HCT116 (cell line): Measurements from ENCODE around the gene DLG2. TPM values are rescaled to one million over a fixed set of nuclear protein-coding genes. Genes with fewer than 3 reads are reported as not detected.

Experiments used
- ATAC-seq: fragments of 200-7000 bp; cut with Tn5 transposase; 2 replicates; pipeline ENCODE4 v1.9.1; 2020; ENCODE audit warnings: mild to moderate bottlenecking, moderate library complexity
- BruUV-seq: library from RNA; stranded (reverse); fragments of 400-500 nt; replicated peaks from 2 replicates; lab custom pipeline; 2021; lab: Mats Ljungman, UMichigan
- CTCF ChIA-PET: fragments of 300-600 bp; sonication (Branson Sonifier 250); formaldehyde crosslinking; loops from one replicate; lab custom pipeline; 2021; ENCODE audit warnings: antibody characterized with exemption; lab: Charles Lee
- POLR2A ChIA-PET: fragments of 300-600, 350-600 bp; sonication (Branson Sonifier 250); formaldehyde crosslinking; loops from one replicate; lab custom pipeline; 2021; ENCODE audit warnings: antibody characterized with exemption; lab: Charles Lee
- RAD21 ChIA-PET, 2 experiments: fragments of 300-600 bp; sonication (Branson Sonifier 250); formaldehyde crosslinking; loops; one replicate each; lab custom pipeline; 2023; ENCODE audit warnings: low total read pairs in 2 of 2; ENCODE audit not compliant: uncharacterized antibody in 2 of 2, unreplicated experiment in 2 of 2, low non-redundant PET in 1 of 2; lab: Charles Lee
- DNase-seq: peaks from one replicate; pipeline ENCODE4 v3.0.0-alpha.2; 2010; ENCODE audit warnings: low read depth, low spot score
- H2AFZ ChIP-seq: fragments of 200-600 bp; shearing (Covaris generic), sonication (generic); 2 replicates; pipeline ENCODE4 v1.6.1; 2017; ENCODE audit warnings: low read depth, mixed run types, mixed read lengths, antibody characterized with exemption, low read length; ENCODE audit not compliant: poor library complexity, severe bottlenecking
- H3K27ac ChIP-seq: 2 replicates; pipeline ENCODE4 v1.5.1; 2012; ENCODE audit warnings: low read depth, low read length
- H3K27me3 ChIP-seq: fragments of 200-600 bp; sonication (generic); 2 replicates; pipeline ENCODE4 v1.6.1; 2016; ENCODE audit warnings: mixed run types, low read length, mixed read lengths; ENCODE audit not compliant: insufficient read depth
- H3K36me3 ChIP-seq, 2 experiments: fragments of 200-500 bp in 1 of 2; fragments of 200-600 bp in 1 of 2; sonication (Bioruptor generic) in 1 of 2; sonication (generic) in 1 of 2; 2 replicates each; pipeline versions ENCODE4 v1.5.1 to v1.6.1; 2014 to 2016; ENCODE audit warnings: low read length in 2 of 2, inconsistent platforms in 1 of 2, mixed read lengths in 1 of 2, mixed run types in 1 of 2; ENCODE audit not compliant: insufficient read depth in 2 of 2, control insufficient read depth in 1 of 2
- H3K4me1 ChIP-seq, 2 experiments: fragments of 200-600 bp in 1 of 2; sonication (generic) in 1 of 2; 2 replicates each; pipeline versions ENCODE4 v1.5.1 to v1.6.1; 2012 to 2017; ENCODE audit warnings: low read length in 2 of 2, inconsistent platforms in 1 of 2, mild to moderate bottlenecking in 1 of 2, mixed read lengths in 1 of 2, mixed run types in 1 of 2, moderate library complexity in 1 of 2; ENCODE audit not compliant: insufficient read depth in 2 of 2, control insufficient read depth in 1 of 2
- H3K4me2 ChIP-seq: fragments of 200-600 bp; sonication (generic); 2 replicates; pipeline ENCODE4 v1.6.1; 2017; ENCODE audit warnings: mixed run types, low read length, mixed read lengths
- H3K4me3 ChIP-seq, 2 experiments: fragments of 200-600 bp in 1 of 2; sonication (generic) in 1 of 2; replicated peaks in 1 of 2; 2 replicates each; pipeline ENCODE4 v1.5.1; 2011 to 2016; ENCODE audit warnings: low read length in 2 of 2, control low read depth in 1 of 2, low read depth in 1 of 2, mild to moderate bottlenecking in 1 of 2, mixed read lengths in 1 of 2, mixed run types in 1 of 2
- H3K79me2 ChIP-seq: fragments of 200-600 bp; sonication (generic); 2 replicates; pipeline ENCODE4 v1.6.1; 2017; ENCODE audit warnings: mild to moderate bottlenecking, mixed run types, low read length, moderate library complexity, mixed read lengths; ENCODE audit not compliant: insufficient read depth
- H3K9ac ChIP-seq: fragments of 200-600 bp; sonication (generic); 2 replicates; pipeline ENCODE4 v1.6.1; 2016; ENCODE audit warnings: low read length, mixed read lengths
- H3K9me2 ChIP-seq: fragments of 200-600 bp; sonication (generic), shearing (Covaris generic); 2 replicates; pipeline ENCODE4 v1.6.1; 2017; ENCODE audit warnings: mixed run types, mild to moderate bottlenecking, moderate library complexity; ENCODE audit not compliant: insufficient read depth
- H3K9me3 ChIP-seq, 2 experiments: fragments of 200-500 bp in 1 of 2; fragments of 200-600 bp in 1 of 2; sonication (Bioruptor generic) in 1 of 2; sonication (generic) in 1 of 2; 2 replicates each; pipeline ENCODE4 v1.6.1; 2014 to 2017; ENCODE audit warnings: low read length in 2 of 2, mixed read lengths in 2 of 2, inconsistent platforms in 1 of 2, low read depth in 1 of 2, mild to moderate bottlenecking in 1 of 2, mixed run types in 1 of 2, moderate library complexity in 1 of 2; ENCODE audit not compliant: control insufficient read depth in 1 of 2, insufficient read depth in 1 of 2
- H4K20me1 ChIP-seq: fragments of 200-600 bp; sonication (generic), shearing (Covaris generic); 2 replicates; pipeline ENCODE4 v1.6.1; 2017; ENCODE audit warnings: mixed run types, mild to moderate bottlenecking, moderate library complexity; ENCODE audit not compliant: insufficient read depth
- ATF3 ChIP-seq: IDR thresholded peaks from 2 replicates; pipeline ENCODE4 v1.6.1; 2012
- CBX3 ChIP-seq: IDR thresholded peaks from 2 replicates; pipeline ENCODE4 v1.6.1; 2012; ENCODE audit warnings: low read depth
- CEBPB ChIP-seq: IDR thresholded peaks from 2 replicates; pipeline ENCODE4 v1.6.1; 2012; ENCODE audit warnings: low read depth
- EGR1 ChIP-seq: IDR thresholded peaks from 2 replicates; pipeline ENCODE4 v1.6.1; 2012; ENCODE audit warnings: low read depth
- EZH2phosphoT487 ChIP-seq: fragments of 200-600 bp; IDR thresholded peaks from 2 replicates; pipeline ENCODE4 v1.6.1; 2018; ENCODE audit warnings: antibody characterized with exemption, borderline replicate concordance
- FOSL1 ChIP-seq: IDR thresholded peaks from 2 replicates; pipeline ENCODE4 v1.6.1; 2012; ENCODE audit warnings: low read depth
- MAX ChIP-seq: IDR thresholded peaks from 2 replicates; pipeline ENCODE4 v1.6.1; 2012
- POLR2A ChIP-seq: IDR thresholded peaks from 2 replicates; pipeline ENCODE4 v1.7.0; 2011; ENCODE audit warnings: borderline replicate concordance; ENCODE audit not compliant: insufficient read depth, insufficient read length; ENCODE audit errors: extremely low read depth
- POLR2AphosphoS5 ChIP-seq: IDR thresholded peaks from 2 replicates; pipeline ENCODE4 v1.6.1; 2011; ENCODE audit warnings: mild to moderate bottlenecking, low read depth, low read length, moderate library complexity
- REST ChIP-seq: IDR thresholded peaks from 2 replicates; pipeline ENCODE4 v1.6.1; 2012; ENCODE audit warnings: low read depth
- SP1 ChIP-seq: IDR thresholded peaks from 2 replicates; pipeline ENCODE4 v1.6.1; 2012; ENCODE audit warnings: low read depth
- SRF ChIP-seq: IDR thresholded peaks from 2 replicates; pipeline ENCODE4 v1.6.1; 2012; ENCODE audit warnings: low read depth
- TCF7L2 ChIP-seq: IDR thresholded peaks from 2 replicates; pipeline ENCODE4 v1.7.0; 2011; ENCODE audit warnings: borderline replicate concordance, inconsistent platforms; ENCODE audit not compliant: insufficient read depth, insufficient read length; ENCODE audit errors: extremely low read depth
- YY1 ChIP-seq: IDR thresholded peaks from 2 replicates; pipeline ENCODE4 v1.6.1; 2011; ENCODE audit warnings: low read length, low read depth, moderate library complexity, mild to moderate bottlenecking; ENCODE audit not compliant: insufficient replicate concordance; ENCODE audit errors: extremely low read depth
- ZFX ChIP-seq: fragments of 450-650 bp; IDR thresholded peaks from 2 replicates; pipeline ENCODE4 v1.6.1; 2017
- intact Hi-C: fragments of 100-400 bp; cut with micrococcal nuclease; formaldehyde crosslinking; loops from 2 replicates; pipeline ENCODE4 v1.10.0; 2022
- total RNA-seq: library from RNA; stranded (reverse); gene quantifications from one replicate; pipeline ENCODE4 v1.2.1, GENCODE V29; 2021; ENCODE audit not compliant: unreplicated experiment

Gene DLG2
- total RNA-seq, 1 experiment from 2014 or later = 2.4 TPM

GRCh38 chr11:83528877-83529276 is 2098.3 kb downstream of the DLG2 start:
- no TSS peak for BruUV-seq
- Histone ChIP-seq H2AFZ (no peak overlapping the region), H3K27me3 (peaks cover 35% of the 10 kb centered on the region), H3K9me2 (no peaks in the 10 kb centered on the region), H3K79me2 (no peaks in the 10 kb centered on the region), H3K27ac (no peak overlapping the region), H3K9me3 (no peaks in the 10 kb centered on the region), H3K4me2 (no peak overlapping the region), H3K36me3 (no peaks in the 10 kb centered on the region), H3K4me3 (no peak overlapping the region), H4K20me1 (no peaks in the 10 kb centered on the region), H3K9ac (no peak overlapping the region), H3K4me1 (no peaks in the 10 kb centered on the region)
- no peak for DNase-seq
- ChIA-PET RAD21 (no interaction called here), CTCF (no interaction called here), POLR2A (no interaction called here)
- no peak for TF ChIP-seq POLR2A
- TF ChIP-seq YY1 = no peak
- no peak for TF ChIP-seq SP1
- no peak for TF ChIP-seq ZFX
- TF ChIP-seq EZH2phosphoT487 = no peak
- no peak for TF ChIP-seq REST
- no peak for TF ChIP-seq POLR2AphosphoS5
- TF ChIP-seq MAX = no peak
- no peak for TF ChIP-seq CBX3
- no peak for TF ChIP-seq ATF3
- TF ChIP-seq CEBPB = no peak
- no peak for TF ChIP-seq FOSL1
- TF ChIP-seq TCF7L2 = no peak
- no peak for TF ChIP-seq EGR1
- TF ChIP-seq SRF = no peak
- intact Hi-C loops = no loop called here
- no peak for ATAC-seq
